Measurements from ENCODE around the gene AP1B1. TPM values are rescaled to one million over a fixed set of nuclear protein-coding genes. Genes with fewer than 3 reads are reported as not detected.
A peak's percentile ranks its signal among the peaks of the same experiment; 100 is the strongest.

The AP1B1 gene
- total RNA-seq, 6 experiments from 2014 or later: 89.1 to 101 (median 89.9) TPM

DNA sequence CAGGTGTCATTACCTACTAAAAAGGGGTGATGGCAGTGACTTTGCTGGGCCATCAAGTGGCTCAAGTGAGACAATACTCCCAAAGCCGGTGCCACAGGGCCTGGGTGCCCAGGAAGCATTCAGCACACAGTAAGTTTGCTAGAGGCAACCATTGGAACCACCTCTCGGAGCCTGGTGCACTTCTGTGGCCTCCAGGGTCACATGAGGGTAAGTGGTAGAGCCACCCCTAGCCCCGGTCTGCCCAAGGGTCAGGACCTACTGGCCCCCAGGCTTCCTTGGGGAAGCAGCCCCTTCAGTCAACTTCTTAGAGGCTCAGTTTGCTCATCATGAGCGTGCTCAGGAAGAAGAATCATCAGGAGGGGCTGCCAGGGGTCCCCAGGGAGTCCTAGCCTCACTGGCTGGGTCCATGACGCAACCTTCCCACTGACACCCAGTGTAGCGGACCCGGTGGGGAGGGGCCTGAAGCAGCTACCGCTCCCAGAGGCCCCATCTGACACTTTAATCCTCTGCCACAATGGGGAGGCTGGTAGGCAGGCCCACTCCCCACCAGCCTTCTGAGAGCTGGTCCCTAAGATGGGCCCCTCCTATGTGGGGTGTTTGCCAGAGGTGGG is 55.4 kb downstream of the AP1B1 start:
- Mint-ChIP-seq H3K9me3 (no peaks in the 10 kb centered on the region), H3K27ac (no peak overlapping the region), H3K4me3 (no peak overlapping the region), H3K36me3 (ENCODE audit: low read depth) (peaks cover 3% of the 10 kb centered on the region; the same call in 1 of the 2 replicates), H3K27me3 (ENCODE audit: insufficient read depth) (peaks cover 2% of the 10 kb centered on the region; the same call in 1 of the 2 replicates), H3K4me1 (ENCODE audit: low read depth) (peaks cover 20% of the 10 kb centered on the region)
- no peak for DNase-seq
- TF ChIP-seq CTCF (IDR thresholded peaks at IDR 0.05): no peak

DNA sequence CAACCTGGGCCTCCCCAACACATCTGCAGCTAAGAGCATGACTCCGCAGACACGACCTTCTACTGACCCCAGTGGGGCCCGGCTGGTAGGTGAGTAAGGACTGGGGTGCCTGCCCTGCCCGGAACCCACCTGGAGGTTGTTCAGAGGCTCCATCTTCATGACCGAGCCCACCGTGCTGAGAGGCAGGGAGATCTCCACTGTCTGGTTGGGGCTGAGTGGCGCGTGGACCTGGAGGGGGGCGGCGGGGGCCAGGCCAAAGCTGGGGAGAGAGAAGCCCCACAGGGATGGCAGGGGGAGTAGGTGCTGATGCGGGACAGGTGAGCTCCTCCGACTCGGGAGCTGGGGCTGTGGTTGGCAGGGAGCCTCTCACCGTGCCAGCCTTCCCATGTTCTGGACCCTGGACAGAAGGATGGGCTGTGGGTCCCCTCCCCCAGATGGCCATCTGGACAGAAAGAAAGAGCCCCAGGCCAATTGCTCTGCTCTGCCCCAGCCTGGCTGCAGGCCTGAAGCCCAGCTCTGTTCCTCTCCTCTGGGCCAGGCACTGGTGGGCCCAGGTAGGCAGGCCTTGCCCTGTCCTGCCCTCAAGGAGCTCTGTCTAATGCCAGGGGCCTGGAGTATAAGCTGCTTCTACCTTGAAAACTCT is 56.6 kb downstream of the AP1B1 start:
- no peaks in the 10 kb centered on the region; the same call in 1 of the 2 replicates for H3K36me3 Mint-ChIP-seq (ENCODE audit: low read depth)
- no peak for DNase-seq
- peak overlapping the region; percentile 84 for H3K27ac Mint-ChIP-seq
- peaks cover 20% of the 10 kb centered on the region for H3K4me1 Mint-ChIP-seq (ENCODE audit: low read depth)
- H3K9me3 Mint-ChIP-seq: no peaks in the 10 kb centered on the region
- peaks cover 2% of the 10 kb centered on the region; the same call in 1 of the 2 replicates for H3K27me3 Mint-ChIP-seq (ENCODE audit: insufficient read depth)
- TF ChIP-seq CTCF (IDR thresholded peaks at IDR 0.05): no peak
- no peak overlapping the region for H3K4me3 Mint-ChIP-seq

- H3K27ac Mint-ChIP-seq: peak overlapping the region; percentile 84
- peak; percentile 9 for DNase-seq
- H3K4me1 Mint-ChIP-seq (ENCODE audit: low read depth): peaks cover 20% of the 10 kb centered on the region
- H3K27me3 Mint-ChIP-seq (ENCODE audit: insufficient read depth): peaks cover 2% of the 10 kb centered on the region; the same call in 1 of the 2 replicates
- no peaks in the 10 kb centered on the region for H3K9me3 Mint-ChIP-seq
- H3K36me3 Mint-ChIP-seq (ENCODE audit: low read depth): no peaks in the 10 kb centered on the region; the same call in 1 of the 2 replicates
- TF ChIP-seq CTCF (IDR thresholded peaks at IDR 0.05): no peak
- peak overlapping the region; percentile 22; the same call in 1 of the 2 replicates for H3K4me3 Mint-ChIP-seq
These were observed 57.2 kb downstream of the AP1B1 start for GRCh38 chr22:29331213-29331612.

DNA sequence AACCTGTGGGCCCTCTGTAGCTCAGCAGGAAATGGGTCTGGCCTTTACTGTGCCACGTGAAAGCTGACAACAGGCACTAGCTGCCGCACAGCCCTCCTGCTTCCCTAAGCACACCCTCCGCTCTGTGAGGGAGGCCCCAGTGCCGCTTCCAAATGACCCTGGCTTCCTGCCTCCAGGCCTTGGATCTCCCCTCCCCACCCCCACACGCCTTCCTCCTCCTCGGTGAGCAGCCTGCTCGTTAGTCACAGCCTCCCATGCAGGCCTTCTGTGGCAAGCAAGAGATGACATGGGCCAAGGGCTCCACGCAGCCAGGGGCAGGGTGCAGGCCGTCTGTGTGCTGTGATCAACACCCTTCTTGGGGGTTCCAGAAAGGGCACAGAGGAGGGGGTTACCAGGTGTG is 57.6 kb downstream of the AP1B1 start:
- no peak for TF ChIP-seq CTCF (IDR thresholded peaks at IDR 0.05)
- Mint-ChIP-seq H3K9me3 (no peaks in the 10 kb centered on the region), H3K36me3 (ENCODE audit: low read depth) (no peaks in the 10 kb centered on the region; the same call in 1 of the 2 replicates), H3K4me1 (ENCODE audit: low read depth) (peaks cover 20% of the 10 kb centered on the region), H3K27me3 (ENCODE audit: insufficient read depth) (peaks cover 2% of the 10 kb centered on the region; the same call in 1 of the 2 replicates), H3K27ac (peak overlapping the region; percentile 84), H3K4me3 (peak overlapping the region; percentile 22; the same call in 1 of the 2 replicates)
- DNase-seq: peak; percentile 68

DNA sequence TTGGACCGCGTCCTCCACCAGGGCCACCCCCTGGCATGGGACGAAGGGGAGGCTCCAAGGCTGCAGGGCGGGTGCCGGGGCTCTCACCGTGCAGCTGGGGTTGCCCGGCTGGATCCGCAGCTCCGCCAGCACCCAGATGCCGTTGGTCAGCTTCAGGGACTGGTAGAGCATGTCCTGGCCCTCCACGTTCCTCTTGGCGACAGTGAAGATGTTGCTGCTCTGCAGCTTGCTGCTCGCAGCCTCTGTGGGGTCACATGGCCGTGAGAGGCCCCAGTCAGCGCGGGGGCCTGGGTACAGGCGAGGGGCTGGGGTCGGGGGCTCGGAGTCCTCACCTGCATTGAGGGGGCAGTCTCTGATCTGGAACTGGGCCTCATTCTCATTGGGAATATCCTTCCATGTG is 58.1 kb downstream of the AP1B1 start:
- Mint-ChIP-seq H3K36me3 (ENCODE audit: low read depth) (no peaks in the 10 kb centered on the region; the same call in 1 of the 2 replicates), H3K27me3 (ENCODE audit: insufficient read depth) (peaks cover 2% of the 10 kb centered on the region; the same call in 1 of the 2 replicates), H3K4me1 (ENCODE audit: low read depth) (peaks cover 20% of the 10 kb centered on the region), H3K27ac (peak overlapping the region; percentile 84), H3K4me3 (no peak overlapping the region), H3K9me3 (no peaks in the 10 kb centered on the region)
- no peak for TF ChIP-seq CTCF (IDR thresholded peaks at IDR 0.05)
- DNase-seq: no peak
